Endothelial cell of umbilical vein (primary cell): Measurements from ENCODE around the gene IGFBP7. TPM values are rescaled to one million over a fixed set of nuclear protein-coding genes. Genes with fewer than 3 reads are reported as not detected.

Experiments used
- BruUV-seq: library from RNA; stranded (reverse); fragments of 400-500 nt; replicated peaks from 2 replicates; lab custom pipeline; 2021; lab: Mats Ljungman, UMichigan
- CTCF ChIA-PET: fragments of 300-600, 350-600 bp; sonication (Branson Sonifier 250); formaldehyde crosslinking; loops from one replicate; lab custom pipeline; 2021; ENCODE audit warnings: antibody characterized with exemption, inconsistent platforms; lab: Charles Lee
- POLR2A ChIA-PET: fragments of 300-600, 350-600 bp; sonication (Branson Sonifier 250); formaldehyde crosslinking; loops from one replicate; lab custom pipeline; 2021; ENCODE audit warnings: antibody characterized with exemption, inconsistent platforms; lab: Charles Lee
- DNase-seq: peaks from one replicate; pipeline ENCODE4 v3.0.0-alpha.2; 2011; ENCODE audit warnings: low read depth, low spot score
- FAIRE-seq: peaks from 2 replicates; lab custom pipeline; 2011; peaks lifted over from hg19 to GRCh38; lab: Jason Lieb, UNC
- H2AFZ ChIP-seq: 2 replicates; pipeline ENCODE4 v1.6.0; 2012; ENCODE audit warnings: low read depth, low read length, control low read depth, inconsistent platforms
- H3K27ac ChIP-seq: 2 replicates; pipeline ENCODE4 v1.5.1; 2011; ENCODE audit warnings: low read depth, mild to moderate bottlenecking, control low read depth, low read length, moderate library complexity; ENCODE audit not compliant: insufficient read depth
- H3K27me3 ChIP-seq, 2 experiments: 2 replicates each; pipeline versions ENCODE4 v1.6.0 to v1.6.1; 2011; ENCODE audit warnings: low read length in 2 of 2, mixed read lengths in 1 of 2; ENCODE audit not compliant: control insufficient read depth in 2 of 2, insufficient read depth in 2 of 2
- H3K36me3 ChIP-seq, 2 experiments: 2 replicates in 1 of 2; 3 replicates in 1 of 2; pipeline ENCODE4 v1.5.1; 2011; ENCODE audit warnings: low read length in 2 of 2, mild to moderate bottlenecking in 1 of 2, moderate library complexity in 1 of 2; ENCODE audit not compliant: control insufficient read depth in 2 of 2, insufficient read depth in 2 of 2; ENCODE audit errors: extremely low read depth in 1 of 2
- H3K4me1 ChIP-seq: 3 replicates; pipeline ENCODE4 v1.5.1; 2011; ENCODE audit warnings: mild to moderate bottlenecking, low read length; ENCODE audit not compliant: control insufficient read depth, insufficient read depth; ENCODE audit errors: extremely low read depth
- H3K4me2 ChIP-seq: 2 replicates; pipeline ENCODE4 v1.6.1; 2011; ENCODE audit warnings: low read length, control low read depth, mixed read lengths; ENCODE audit not compliant: insufficient read depth
- H3K4me3 ChIP-seq, 3 experiments: fragments of 200-600 bp in 1 of 3; sonication (generic), shearing (Covaris generic) in 1 of 3; replicated peaks in 1 of 3; 2 replicates each; pipeline ENCODE4 v1.5.1; 2011 to 2016; ENCODE audit warnings: control low read depth in 3 of 3, low read length in 3 of 3, mild to moderate bottlenecking in 2 of 3, inconsistent platforms in 1 of 3, low read depth in 1 of 3, moderate library complexity in 1 of 3; ENCODE audit not compliant: insufficient read depth in 1 of 3
- H3K79me2 ChIP-seq: 2 replicates; pipeline ENCODE4 v1.6.0; 2012; ENCODE audit warnings: low read length, inconsistent platforms; ENCODE audit not compliant: control insufficient read depth, insufficient read depth
- H3K9ac ChIP-seq: replicated peaks from 2 replicates; pipeline ENCODE3; 2011; ENCODE audit warnings: low read length, control low read depth; ENCODE audit not compliant: insufficient read depth; ENCODE audit errors: extremely low read depth
- H3K9me1 ChIP-seq: replicated peaks from 3 replicates; pipeline ENCODE4 v1.6.0; 2011; ENCODE audit warnings: mild to moderate bottlenecking, low read length; ENCODE audit not compliant: control insufficient read depth, insufficient read depth; ENCODE audit errors: extremely low read depth
- H3K9me3 ChIP-seq: replicated peaks from 2 replicates; pipeline ENCODE4 v1.5.1; 2012; ENCODE audit warnings: low read length, inconsistent platforms; ENCODE audit not compliant: control insufficient read depth, insufficient read depth
- H4K20me1 ChIP-seq: replicated peaks from 2 replicates; pipeline ENCODE3; 2011; ENCODE audit warnings: mild to moderate bottlenecking, low read length; ENCODE audit not compliant: control insufficient read depth, insufficient read depth; ENCODE audit errors: extremely low read depth
- CTCF ChIP-seq, 2 donors: IDR thresholded peaks; 1 replicate in 1 of 2; 2 replicates in 1 of 2; pipeline ENCODE4 v1.5.1; 2011; ENCODE audit warnings: low read length in 2 of 2, mild to moderate bottlenecking in 2 of 2, moderate library complexity in 2 of 2, control low read depth in 1 of 2, inconsistent platforms in 1 of 2, low read depth in 1 of 2; ENCODE audit not compliant: insufficient read depth in 1 of 2; ENCODE audit errors: extremely low read depth in 1 of 2
- EZH2 ChIP-seq: IDR thresholded peaks from 2 replicates; pipeline ENCODE4 v1.6.1; 2012; ENCODE audit warnings: borderline replicate concordance, low read depth, mild to moderate bottlenecking, moderate library complexity, low read length, inconsistent platforms; ENCODE audit not compliant: severe bottlenecking
- FOS ChIP-seq: IDR thresholded peaks from 2 replicates; pipeline ENCODE4 v1.6.1; 2011; ENCODE audit warnings: mild to moderate bottlenecking, low read length, moderate library complexity, borderline replicate concordance; ENCODE audit not compliant: insufficient read depth
- GATA2 ChIP-seq: IDR thresholded peaks from 2 replicates; pipeline ENCODE4 v1.7.0; 2011; ENCODE audit warnings: low read depth, mild to moderate bottlenecking, moderate library complexity, mixed read lengths, low read length; ENCODE audit not compliant: insufficient read length, insufficient read depth
- JUN ChIP-seq: IDR thresholded peaks from 2 replicates; pipeline ENCODE4 v1.6.1; 2011; ENCODE audit warnings: borderline replicate concordance, low read depth; ENCODE audit not compliant: insufficient read length, insufficient read depth
- MAX ChIP-seq: IDR thresholded peaks from 2 replicates; pipeline ENCODE4 v1.6.1; 2011; ENCODE audit not compliant: insufficient read depth, insufficient read length
- MYC ChIP-seq: IDR thresholded peaks from one replicate; pipeline ENCODE4 v1.6.1; 2011; ENCODE audit warnings: mild to moderate bottlenecking, low read depth, low read length
- POLR2A ChIP-seq: IDR thresholded peaks from 2 replicates; pipeline ENCODE4 v1.6.1; 2012; ENCODE audit warnings: low read depth, mild to moderate bottlenecking, control low read depth, low read length
- POLR2AphosphoS5 ChIP-seq: IDR thresholded peaks from 2 replicates; pipeline ENCODE4 v1.6.1; 2012; ENCODE audit warnings: low read depth, mild to moderate bottlenecking, control low read depth, low read length, moderate library complexity; ENCODE audit not compliant: insufficient read depth
- dilution Hi-C: fragments of 300-500 bp; cut with MboI; formaldehyde crosslinking; loops from one replicate; pipeline ENCODE4 v1.15.0; 2019; ENCODE audit warnings: low sequenced_read_pairs; ENCODE audit not compliant: extremely low pct_ligation_motif_present
- intact Hi-C: fragments of 100-400 bp; cut with micrococcal nuclease; formaldehyde crosslinking; loops from one replicate; pipeline ENCODE4 v1.10.0; 2022
- polyA plus RNA-seq, 4 experiments: library from polyadenylated mRNA; depleted of rRNA in 3 of 4; stranded (reverse) in 3 of 4; unstranded in 1 of 4; fragments of >200 nt; gene quantifications; 2 replicates each; pipeline versions ENCODE4 v1.2.1 to v1.2.3, GENCODE V29; 2011 to 2012; ENCODE audit warnings: missing spikeins in 1 of 4
- total RNA-seq: library from RNA; stranded (reverse); gene quantifications from 2 replicates; pipeline ENCODE4 v1.2.3, GENCODE V29; 2021

Gene IGFBP7
- total and polyA plus RNA-seq, 2 donors (not counting 3 experiments of a cell fraction or from before 2014, with no cell fraction given): 526 to 770 TPM

- POLR2A ChIA-PET: interaction anchor here (0.9 to 1.5 kb wide), 3 partner anchors 24 to 30 kb away, joined by 3 to 5 read pairs (median 4); no protein-coding TSS in a partner anchor
- Histone ChIP-seq H3K9ac (peak overlapping the region; percentile 44), H3K27me3 (no peaks in the 10 kb centered on the region), H3K27ac (peak overlapping the region; percentile 100), H2AFZ (no peak overlapping the region), H3K36me3 (peaks cover 3 to 4% of the 10 kb centered on the region in 2 experiments), H3K9me1 (no peaks in the 10 kb centered on the region), H3K4me1 (peaks cover 75% of the 10 kb centered on the region), H3K4me3 (no peak overlapping the region), H3K79me2 (peaks cover 55% of the 10 kb centered on the region), H3K9me3 (no peaks in the 10 kb centered on the region), H3K4me2 (peak overlapping the region; percentile 8), H4K20me1 (no peaks in the 10 kb centered on the region)
- dilution Hi-C loops: no loop called here
- DNase-seq: peak; percentile 85
- CTCF ChIA-PET: interaction anchor here (0.8 to 1.5 kb wide), 7 partner anchors 9 to 41 kb away, joined by 3 to 7 read pairs (median 4); no protein-coding TSS in a partner anchor
- TF ChIP-seq POLR2A: no peak
- peak; percentile 42 for TF ChIP-seq POLR2AphosphoS5
- FAIRE-seq: no peak
- BruUV-seq: no TSS peak
- intact Hi-C loops: no loop called here
Observed at GRCh38 chr4:57078685-57079521, 31.3 kb downstream of the IGFBP7 start.

GRCh38 chr4:57077550-57078343 lies 32.4 kb downstream of the IGFBP7 start:
- H3K27me3 ChIP-seq: no peaks in the 10 kb centered on the region
- peak; percentile 71 for DNase-seq
- CTCF ChIA-PET: interaction anchor here (0.8 to 1.5 kb wide), 5 partner anchors 9 to 40 kb away, joined by 3 to 7 read pairs (median 4); no protein-coding TSS in a partner anchor
- no peak overlapping the region for H3K4me3 ChIP-seq
- intact Hi-C loops (no loop called here), dilution Hi-C loops (no loop called here)
- H3K4me2 ChIP-seq: no peak overlapping the region
- no peak overlapping the region for H2AFZ ChIP-seq
- H3K79me2 ChIP-seq: peaks cover 63% of the 10 kb centered on the region
- peaks cover 3 to 4% of the 10 kb centered on the region in 2 experiments for H3K36me3 ChIP-seq
- no peaks in the 10 kb centered on the region for H3K9me1 ChIP-seq
- POLR2A ChIA-PET: interaction anchor here (0.6 to 1.5 kb wide), 4 partner anchors 10 to 31 kb away, joined by 3 to 5 read pairs (median 4); no protein-coding TSS in a partner anchor
- peak overlapping the region; percentile 100 for H3K27ac ChIP-seq
- H4K20me1 ChIP-seq: no peaks in the 10 kb centered on the region
- peak; percentile 48 for FAIRE-seq
- H3K4me1 ChIP-seq: peaks cover 63% of the 10 kb centered on the region
- TF ChIP-seq POLR2A: no peak
- TF ChIP-seq POLR2AphosphoS5: peak; percentile 50
- TF ChIP-seq CTCF (IDR thresholded peaks at IDR 0.05; ENCODE audit: extremely low read depth in 1 of 2, insufficient read depth in 1 of 2, low read depth in 1 of 2, low read length in 2 of 2): no peak
- peak; percentile 61 for TF ChIP-seq JUN
- TF ChIP-seq EZH2: no peak
- TF ChIP-seq MYC: no peak
- TF ChIP-seq FOS: peak; percentile 29
- TF ChIP-seq GATA2: no peak
- TF ChIP-seq MAX: no peak
- no TSS peak for BruUV-seq
- no peaks in the 10 kb centered on the region for H3K9me3 ChIP-seq
- H3K9ac ChIP-seq: no peak overlapping the region
